Superior temporal gyrus (tissue), 1 donor: ENCODE measurements around the gene SORCS2.

Source experiments
- DNase-seq: peaks from one replicate; pipeline ENCODE4 v3.0.0-alpha.2; 2016; ENCODE audit errors: extremely low spot score

Gene SORCS2

GRCh38 chr4:7474320-7474719, 282.0 kb downstream of the SORCS2 start:
- no peak for DNase-seq

- DNase-seq: no peak
These were observed 282.9 kb downstream of the SORCS2 start for GRCh38 chr4:7475207-7475606.

DNA sequence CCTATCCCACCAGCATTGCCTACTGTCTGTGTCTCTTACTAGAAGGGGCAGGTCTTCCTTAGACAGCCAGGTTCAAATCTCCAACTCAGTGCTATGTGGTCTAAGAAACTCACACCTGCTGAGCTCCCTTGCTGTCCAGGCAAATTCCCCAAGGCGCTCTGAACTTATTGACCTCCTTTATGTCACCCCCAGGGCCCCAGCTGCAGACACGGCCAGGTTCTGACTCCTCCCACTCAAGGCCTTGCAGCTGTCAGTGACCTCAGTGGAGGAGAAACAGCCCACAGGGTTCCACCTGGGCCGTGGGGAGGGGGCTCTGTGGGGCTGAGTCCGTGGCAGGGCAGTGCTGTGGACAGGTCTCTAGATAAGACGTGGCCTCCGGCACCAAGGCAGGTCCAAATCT, 284.5 kb downstream of the SORCS2 start:
- DNase-seq: no peak

DNA sequence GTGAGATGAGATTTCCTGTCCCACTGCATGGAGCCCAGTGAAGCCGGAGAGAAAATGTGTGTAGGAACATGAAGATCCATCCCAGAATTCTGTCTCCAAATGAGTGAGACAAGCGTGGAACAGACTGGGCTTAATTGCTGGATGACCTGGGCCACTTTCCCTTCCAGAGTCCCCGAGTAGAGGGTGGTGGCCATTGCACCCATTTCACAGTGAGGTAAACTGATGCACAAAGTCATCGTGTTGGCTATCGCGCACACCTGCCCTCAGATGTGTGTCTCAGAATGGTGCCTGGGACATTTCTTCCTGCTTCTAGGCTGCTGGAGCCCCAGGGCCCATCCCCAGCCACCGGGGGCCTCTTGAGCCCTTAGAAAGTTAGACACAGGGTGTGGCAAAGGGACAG, 285.4 kb downstream of the SORCS2 start:
- no peak for DNase-seq

DNA sequence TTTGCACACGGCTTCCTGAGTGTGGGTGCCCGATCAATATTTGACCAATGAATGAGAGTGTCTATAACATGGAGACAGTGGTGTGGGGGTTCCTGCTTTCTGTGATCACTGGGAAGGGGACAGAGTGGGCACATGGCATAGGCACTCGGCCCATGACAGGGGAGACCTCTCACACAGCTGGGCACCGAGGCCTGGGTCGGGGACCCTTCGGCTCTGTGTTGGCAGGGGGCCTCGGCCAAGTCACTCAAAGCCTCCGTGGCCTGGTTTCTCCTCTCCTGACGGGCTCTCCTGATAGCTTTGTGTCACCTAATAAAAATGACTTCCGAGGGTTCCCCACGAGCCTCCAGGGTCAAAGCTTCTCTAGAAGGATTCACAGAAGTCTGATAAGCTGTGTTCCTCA, 286.3 kb downstream of the SORCS2 start:
- DNase-seq: no peak

GRCh38 chr4:7480423-7480822, 288.1 kb downstream of the SORCS2 start:
- no peak for DNase-seq

DNA sequence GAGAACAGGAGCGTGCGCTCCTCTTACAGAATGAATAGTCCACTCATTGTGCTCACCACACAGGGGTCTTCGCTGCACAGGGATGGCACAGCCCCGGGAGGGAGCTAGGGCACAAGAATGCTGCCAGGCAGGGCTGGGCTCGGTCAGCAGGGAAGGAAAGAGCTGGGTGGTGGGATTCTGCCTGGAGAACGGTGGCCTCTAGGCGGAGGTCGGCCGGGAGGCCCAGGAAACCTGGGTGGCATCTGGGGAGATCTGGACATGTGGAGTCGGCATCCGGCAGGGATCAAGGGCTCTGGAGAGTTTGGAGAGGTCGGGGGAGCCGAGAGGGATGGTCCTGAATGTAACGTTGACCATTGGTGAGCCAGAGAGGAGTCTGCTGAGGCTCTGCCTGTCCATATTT, 288.9 kb downstream of the SORCS2 start:
- DNase-seq: no peak

DNA sequence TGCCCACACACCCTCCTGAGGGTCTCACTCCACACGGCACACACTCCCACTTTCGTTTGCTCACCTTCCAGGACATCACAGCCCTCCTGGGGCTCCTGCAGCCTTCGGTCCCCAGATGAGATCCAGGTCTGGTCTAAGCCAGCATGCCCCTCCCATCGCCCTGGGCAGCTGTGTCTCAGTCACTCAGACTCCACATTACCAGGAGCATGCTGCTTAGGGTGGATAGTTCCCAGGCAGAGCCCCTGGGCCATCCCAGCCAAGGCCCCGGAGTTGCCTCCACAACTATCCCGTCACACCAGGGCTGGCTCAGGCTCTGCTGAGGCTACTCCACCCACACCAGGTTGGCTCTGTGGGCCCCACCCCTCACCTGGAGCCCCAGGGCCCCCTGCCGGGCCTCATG, 292.8 kb downstream of the SORCS2 start:
- DNase-seq: no peak

DNA sequence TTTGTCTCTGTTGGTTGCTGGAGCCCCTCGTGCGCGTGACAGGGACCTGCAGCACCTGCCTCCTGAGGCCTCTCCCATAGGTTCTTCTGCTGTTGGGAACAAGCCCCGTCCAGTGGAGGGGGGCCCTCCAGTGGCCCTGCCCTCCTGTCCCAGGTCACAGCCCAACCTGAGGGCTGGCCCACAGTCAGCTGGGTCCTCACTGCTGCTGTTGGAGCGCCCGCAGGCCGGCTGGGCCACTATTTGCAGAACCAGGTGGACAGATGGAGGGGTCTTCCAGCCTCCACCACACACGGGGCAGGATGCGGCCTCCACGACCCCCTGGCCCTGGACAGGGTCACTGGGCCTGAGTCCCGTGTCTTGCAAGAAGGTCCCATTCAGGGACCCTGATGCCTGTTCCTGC, 293.8 kb downstream of the SORCS2 start:
- no peak for DNase-seq

GRCh38 chr4:7487502-7487901, 295.2 kb downstream of the SORCS2 start:
- DNase-seq: no peak

DNA sequence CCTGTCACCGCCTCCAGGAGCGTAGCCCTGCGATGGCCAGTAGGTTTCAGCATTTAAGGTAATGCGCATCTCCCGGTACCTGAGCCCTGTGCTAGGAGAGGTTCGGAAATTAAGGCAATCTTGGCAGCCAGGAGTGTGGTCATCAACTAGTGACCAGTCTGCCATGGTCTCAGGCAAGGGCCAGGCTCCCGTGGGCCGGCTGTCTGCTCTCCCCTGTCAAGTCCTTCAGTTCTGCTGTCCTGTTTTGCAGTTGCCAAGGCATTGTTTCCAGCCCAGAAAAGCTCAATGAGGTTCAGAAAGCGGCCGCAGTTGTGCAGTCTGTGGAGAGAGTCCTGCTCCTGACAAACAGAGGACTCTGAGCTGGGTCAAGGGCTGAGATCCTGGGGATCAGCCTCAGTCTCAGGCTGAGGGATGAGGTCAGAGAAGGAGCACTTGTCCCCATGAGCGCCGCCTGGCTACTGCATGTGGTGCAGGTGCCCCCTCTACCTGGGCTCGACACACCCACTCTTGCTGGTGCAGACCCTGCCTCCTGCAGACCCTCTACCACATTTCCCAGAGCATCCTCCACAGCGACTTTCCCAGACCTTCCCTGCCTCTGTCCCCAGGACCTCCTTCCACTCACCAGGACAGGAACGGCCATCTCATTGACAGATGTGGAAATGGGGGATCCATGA, 295.8 kb downstream of the SORCS2 start:
- no peak for DNase-seq

DNA sequence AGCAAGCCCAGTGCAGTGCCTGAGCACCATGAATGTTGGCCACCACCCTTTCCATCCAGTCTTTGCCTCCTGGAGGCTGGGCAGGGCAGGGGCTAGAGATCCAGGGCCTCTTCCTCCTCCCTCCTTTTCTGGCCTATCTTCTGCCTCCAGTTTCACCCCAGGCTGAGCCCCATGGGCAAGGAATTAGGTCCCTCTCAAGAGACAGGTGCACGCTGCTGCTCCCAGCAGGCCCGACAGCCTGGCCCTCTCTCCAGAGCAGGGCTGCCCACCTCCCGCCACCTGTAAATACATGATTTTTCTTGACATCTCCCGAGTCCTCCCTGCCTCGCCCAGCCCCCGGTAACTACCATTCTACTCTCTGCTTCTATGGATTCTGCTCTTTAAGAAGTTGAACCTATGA, 299.6 kb downstream of the SORCS2 start:
- no peak for DNase-seq

GRCh38 chr4:7498446-7499200, 306.3 kb downstream of the SORCS2 start:
- no peak for DNase-seq

GRCh38 chr4:7499661-7500060, 307.3 kb downstream of the SORCS2 start:
- no peak for DNase-seq

DNA sequence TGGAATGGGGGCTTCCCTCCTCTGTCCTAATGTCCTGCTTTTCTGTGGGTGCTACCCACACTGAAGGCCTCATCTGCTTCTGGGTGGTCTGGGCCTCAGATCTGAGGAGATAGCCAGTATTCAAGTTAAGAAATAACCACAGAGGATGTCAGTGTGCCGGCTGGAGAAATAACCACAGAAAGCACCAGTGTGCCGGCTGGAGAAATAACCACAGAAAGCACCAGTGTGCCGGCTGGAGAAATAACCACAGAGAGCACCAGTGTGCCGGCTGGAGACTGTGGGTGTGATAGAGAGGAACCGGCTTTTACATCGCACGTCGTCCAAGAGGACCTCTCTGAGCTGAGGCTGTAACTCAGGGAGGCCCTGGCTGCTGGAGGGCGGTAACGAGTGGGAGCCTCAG, 308.1 kb downstream of the SORCS2 start:
- no peak for DNase-seq

DNA sequence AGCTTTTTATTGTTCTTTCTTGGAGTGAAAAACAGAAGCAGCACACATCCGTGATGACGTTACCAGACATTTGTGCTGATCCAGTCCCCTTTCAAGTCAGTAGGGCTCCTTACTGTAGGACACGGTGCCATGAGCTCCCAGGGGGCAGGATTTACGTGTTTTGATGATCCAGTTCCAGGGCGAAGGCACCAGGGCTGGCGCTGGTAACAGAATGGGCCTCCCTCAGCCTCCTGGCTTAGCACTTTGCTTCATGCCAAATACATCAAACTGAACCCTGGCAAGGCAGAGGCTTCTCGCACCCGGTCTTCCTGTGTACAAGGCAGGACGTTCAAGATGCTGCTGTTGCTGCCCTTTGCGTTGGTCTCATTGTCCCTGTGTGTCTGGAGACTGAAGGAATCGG, 309.0 kb downstream of the SORCS2 start:
- DNase-seq: no peak

- DNase-seq: no peak
These were observed 309.5 kb downstream of the SORCS2 start for GRCh38 chr4:7501873-7502272.

DNA sequence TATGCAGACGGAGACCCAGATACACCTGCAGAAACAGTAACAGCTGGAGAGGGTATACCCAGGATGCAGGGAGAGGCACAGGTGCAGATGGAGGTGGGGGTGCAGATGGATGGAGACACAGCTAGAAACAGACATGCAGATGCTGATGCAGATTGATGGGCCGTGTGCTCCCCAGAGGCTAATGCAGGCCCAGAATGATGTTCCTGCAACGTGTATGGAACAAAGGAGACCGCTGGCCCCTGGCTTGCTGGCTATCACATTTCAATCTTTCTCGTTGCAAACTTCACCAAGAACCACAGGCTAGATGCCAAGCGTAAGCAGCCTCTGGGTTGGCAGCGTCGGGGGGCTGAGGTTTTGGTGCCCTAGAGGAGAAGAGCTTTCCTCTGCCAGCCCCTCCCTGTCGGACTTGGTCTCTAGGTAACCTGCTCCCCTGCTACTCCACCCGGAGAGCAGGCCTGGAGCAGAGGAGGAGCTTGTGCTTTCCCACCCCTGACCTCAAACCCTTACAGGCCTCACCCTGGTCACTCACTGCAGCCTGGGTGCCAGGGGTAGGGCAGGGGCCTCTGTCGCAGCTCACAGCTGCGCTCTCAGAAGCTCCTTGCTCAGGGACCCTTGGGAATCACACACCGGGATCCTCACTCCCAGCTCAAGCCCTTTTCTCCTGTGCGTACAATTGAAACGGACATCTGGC, 311.4 kb downstream of the SORCS2 start:
- no peak for DNase-seq

- DNase-seq: no peak
These were observed 313.0 kb downstream of the SORCS2 start for GRCh38 chr4:7505116-7505900.

- DNase-seq: no peak
These were observed 313.8 kb downstream of the SORCS2 start for GRCh38 chr4:7506119-7506518.

GRCh38 chr4:7506572-7506971, 314.2 kb downstream of the SORCS2 start:
- no peak for DNase-seq

DNA sequence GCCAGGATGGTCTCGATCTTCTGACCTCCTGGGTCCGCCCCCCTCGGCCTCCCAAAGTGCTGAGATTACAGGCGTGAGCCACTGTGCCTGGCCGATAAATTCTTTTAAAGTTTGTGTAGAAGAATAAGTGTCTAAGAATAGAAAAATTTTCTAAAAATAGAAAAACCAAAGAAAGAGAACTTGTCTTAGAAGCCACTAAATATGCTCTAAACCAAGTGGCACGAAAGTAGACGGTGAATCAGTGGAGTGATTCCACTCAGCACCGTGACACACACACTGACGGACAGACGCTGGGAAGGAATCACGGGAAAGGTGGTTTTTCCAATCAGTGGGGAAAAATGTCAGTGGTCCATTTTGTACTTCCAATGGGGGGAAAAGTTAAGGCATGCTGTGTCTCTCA, 315.0 kb downstream of the SORCS2 start:
- no peak for DNase-seq
